NCI-H345 treated with DMSO at 0.1 percent for 48 hours (cell line): ENCODE results near the gene ATG9B.
A peak's percentile ranks its signal among the peaks of the same experiment; 100 is the strongest.
"Not testable (repeated sequence)": the region's sequence is repeated elsewhere in the genome, so short reads cannot be mapped to it uniquely, and the experiment has no call there.

ENCODE experiments used
- DNase-seq: peaks from one replicate; lab custom pipeline; 2025; ENCODE audit not compliant: unreplicated experiment; lab: John Stamatoyannopoulos, UW

ATG9B gene

GRCh38 chr7:151018421-151019129 lies 5.7 kb downstream of the ATG9B start:
- peak; percentile 8 for DNase-seq

- DNase-seq = no peak
These were observed 6.3 kb downstream of the ATG9B start for GRCh38 chr7:151017953-151018420.

DNA sequence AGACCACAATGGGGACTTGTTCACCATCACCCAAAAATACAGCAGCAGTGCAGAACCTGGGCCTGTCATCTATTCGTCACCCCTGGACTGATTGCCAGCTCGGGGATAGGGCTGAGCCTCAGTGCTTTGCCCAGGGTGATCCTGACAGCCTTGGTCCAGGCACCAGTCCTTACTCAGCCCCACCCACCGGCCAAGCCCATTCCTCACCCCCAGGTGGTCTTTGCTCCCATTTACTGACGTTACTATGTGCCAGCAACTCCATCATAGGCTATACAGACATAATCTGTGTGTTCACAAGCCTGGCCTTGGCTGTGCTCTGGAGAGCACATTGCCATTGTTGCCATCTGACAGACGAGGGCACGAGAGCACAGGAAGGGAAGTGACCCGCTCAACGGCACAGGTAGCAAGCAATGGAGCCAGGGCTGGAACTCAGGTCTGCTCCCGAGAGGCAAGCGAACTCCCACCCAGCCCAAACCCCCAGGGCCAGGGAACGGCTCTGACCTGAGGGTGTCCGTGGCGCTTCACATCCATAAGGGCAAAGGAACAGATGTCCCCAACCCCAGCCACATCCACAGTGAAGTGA lies 6.8 kb downstream of the ATG9B start:
- DNase-seq = no peak

GRCh38 chr7:151016942-151017341 lies 7.4 kb downstream of the ATG9B start:
- DNase-seq = no peak

GRCh38 chr7:151016505-151016904 lies 7.8 kb downstream of the ATG9B start:
- DNase-seq = no peak

DNA sequence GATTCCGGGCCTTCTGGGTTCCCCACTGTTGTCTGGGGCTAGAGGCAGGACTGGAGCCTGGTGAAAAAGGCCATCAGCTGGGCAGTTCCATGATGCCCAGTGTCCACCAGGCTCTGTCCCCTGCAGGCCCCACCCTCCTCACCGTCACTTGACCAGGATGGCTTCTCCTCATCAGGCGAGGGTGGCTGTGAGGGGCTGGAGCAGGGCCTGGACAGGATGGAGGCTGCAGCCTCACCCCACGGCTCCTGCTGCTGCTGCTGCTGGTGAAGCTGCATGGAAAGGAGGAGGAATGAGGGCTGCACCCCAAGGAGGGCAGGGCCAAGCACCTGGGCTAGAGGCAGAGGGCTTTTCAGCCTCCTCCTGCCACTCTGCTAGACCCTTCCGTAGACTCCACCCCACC lies 8.3 kb downstream of the ATG9B start:
- DNase-seq = no peak

DNA sequence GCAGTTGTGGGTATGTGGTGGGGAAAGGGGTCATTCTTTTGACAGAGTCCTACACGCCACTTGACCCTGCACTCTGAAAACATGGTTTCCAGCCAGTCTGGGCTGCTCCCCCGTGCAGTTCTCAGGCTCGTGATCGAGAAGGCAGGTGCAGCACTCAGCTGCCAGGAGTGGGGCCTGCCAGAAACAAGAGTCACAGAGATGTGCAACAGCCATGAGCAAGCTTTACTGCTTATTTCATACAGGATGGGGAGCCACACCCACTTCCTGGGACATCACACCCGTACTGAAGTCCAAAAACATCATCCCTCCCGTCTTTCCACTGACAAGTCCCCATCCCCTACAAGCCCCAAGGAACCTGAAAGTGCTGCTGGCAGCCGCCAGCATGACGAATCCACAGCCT lies 9.3 kb downstream of the ATG9B start:
- DNase-seq = no peak

- DNase-seq = no peak
These were observed 10.4 kb downstream of the ATG9B start for GRCh38 chr7:151013733-151014497.

DNA sequence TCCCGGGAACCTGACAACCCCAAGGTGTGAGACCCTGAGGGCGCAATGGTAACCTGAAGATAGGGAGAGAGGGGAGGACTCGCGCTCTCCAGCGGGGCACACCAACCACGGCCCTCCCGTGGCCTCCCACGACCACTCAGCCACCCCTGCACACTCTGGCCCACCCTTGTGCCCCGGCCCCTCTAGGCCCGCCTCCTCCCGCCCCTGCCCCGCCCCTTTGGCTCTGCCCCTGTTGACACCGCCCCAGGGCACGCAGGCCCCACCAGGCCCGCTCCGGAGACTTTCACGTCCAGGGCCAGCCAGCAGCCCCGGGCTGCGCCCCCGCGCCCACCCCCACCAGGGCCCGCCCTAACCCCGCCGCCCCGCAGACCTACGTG lies 10.9 kb downstream of the ATG9B start:
- DNase-seq = no peak

GRCh38 chr7:151012911-151013347 lies 11.4 kb downstream of the ATG9B start:
- peak; percentile 2 for DNase-seq

- no peak for DNase-seq
These were observed 12.1 kb downstream of the ATG9B start for GRCh38 chr7:151012031-151012692.

DNA sequence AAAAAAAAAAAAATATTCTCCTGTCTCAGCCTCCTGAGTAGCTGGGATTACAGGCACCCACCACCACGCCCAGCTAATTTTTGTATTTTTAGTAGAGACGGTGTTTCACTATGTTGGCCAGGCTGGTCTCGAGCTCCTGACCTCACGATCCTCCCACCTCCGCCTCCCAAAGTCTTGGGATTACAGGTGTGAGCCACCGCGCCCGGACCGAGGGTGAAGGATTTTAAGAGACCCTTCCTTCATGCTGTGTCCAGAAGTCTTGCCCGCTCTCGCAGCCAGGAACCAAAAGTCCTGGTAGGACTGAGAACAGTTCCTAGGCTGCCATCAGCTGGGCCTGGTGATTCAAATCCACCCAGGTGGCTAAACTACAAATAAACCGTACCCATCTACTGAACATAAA lies 12.7 kb downstream of the ATG9B start:
- DNase-seq = not testable (repeated sequence)

- DNase-seq = no peak
These were observed 13.2 kb downstream of the ATG9B start for GRCh38 chr7:151011097-151011409.

- DNase-seq = no peak
These were observed 13.8 kb downstream of the ATG9B start for GRCh38 chr7:151010307-151011096.

GRCh38 chr7:151010037-151010306 lies 14.3 kb downstream of the ATG9B start:
- no peak for DNase-seq

- DNase-seq = no peak
These were observed 14.8 kb downstream of the ATG9B start for GRCh38 chr7:151009327-151010036.

- no peak for DNase-seq
These were observed 15.6 kb downstream of the ATG9B start for GRCh38 chr7:151008511-151009323.

DNA sequence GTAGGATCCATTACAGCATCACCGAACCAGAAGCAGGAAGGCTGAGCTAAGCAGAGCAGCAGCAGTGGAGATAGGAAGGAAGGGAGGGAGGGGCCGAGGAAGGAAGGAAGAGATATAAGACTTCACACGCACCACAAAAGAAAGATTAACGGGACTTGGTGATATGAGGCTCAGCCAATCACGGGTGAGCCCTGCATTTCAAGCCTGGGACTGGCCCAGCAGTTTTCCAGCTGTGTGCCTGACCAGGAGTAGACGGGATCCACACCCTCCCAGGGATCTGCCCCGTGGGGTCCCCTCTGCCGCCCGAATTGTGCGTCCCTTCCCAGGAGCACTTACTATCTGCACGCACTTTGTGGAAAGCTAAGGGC lies 16.2 kb downstream of the ATG9B start:
- DNase-seq = no peak

- DNase-seq = no peak
These were observed 16.8 kb downstream of the ATG9B start for GRCh38 chr7:151007469-151007898.
